ENCODE data around the gene KRTAP2-1. TPM values are rescaled to one million over a fixed set of nuclear protein-coding genes. Genes with fewer than 3 reads are reported as not detected.
"Not testable (repeated sequence)": the region's sequence is repeated elsewhere in the genome, so short reads cannot be mapped to it uniquely, and the experiment has no call there.

KRTAP2-1 gene, protein sequence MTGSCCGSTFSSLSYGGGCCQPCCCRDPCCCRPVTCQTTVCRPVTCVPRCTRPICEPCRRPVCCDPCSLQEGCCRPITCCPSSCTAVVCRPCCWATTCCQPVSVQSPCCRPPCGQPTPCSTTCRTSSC
- not detected for total RNA-seq

DNA sequence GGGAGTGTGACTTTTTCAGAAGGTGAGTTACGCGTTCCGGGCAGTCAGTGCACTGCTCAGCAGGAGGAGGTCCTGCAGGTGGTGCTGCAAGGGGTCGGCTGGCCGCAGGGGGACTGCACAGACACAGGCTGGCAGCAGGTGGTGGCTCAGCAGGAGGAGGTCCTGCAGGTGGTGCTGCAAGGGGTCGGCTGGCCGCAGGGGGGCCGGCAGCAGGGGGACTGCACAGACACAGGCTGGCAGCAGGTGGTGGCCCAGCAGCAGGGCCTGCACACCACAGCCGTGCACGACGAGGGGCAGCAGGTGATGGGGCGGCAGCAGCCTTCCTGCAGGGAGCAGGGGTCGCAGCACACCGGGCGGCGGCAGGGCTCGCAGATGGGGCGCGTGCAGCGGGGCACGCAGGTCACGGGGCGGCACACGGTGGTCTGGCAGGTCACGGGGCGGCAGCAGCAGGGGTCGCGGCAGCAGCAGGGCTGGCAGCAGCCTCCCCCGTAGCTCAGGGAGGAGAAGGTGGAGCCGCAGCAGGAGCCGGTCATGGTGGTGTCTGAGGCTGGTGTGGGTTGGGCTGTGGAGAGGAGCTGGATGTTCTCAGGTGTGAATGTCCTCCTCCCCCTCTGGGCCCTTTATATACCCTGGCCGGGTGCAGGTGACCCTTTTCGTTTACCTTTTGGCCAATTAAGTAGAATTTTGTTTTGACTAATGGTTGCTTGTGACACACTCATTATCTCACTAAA is at the start of gene KRTAP2-1:
TSS of gene KRTAP2-1 (minus strand) at position 582 of the 731 bp plus-strand sequence. CDS start at position 533, 49 bp downstream.
- DNase-seq; H3K27me3 ChIP-seq; H3K36me3 ChIP-seq; H3K27ac ChIP-seq; intact Hi-C loops (cut with DNase I; ENCODE audit: low total_unique reads); H3K4me1 ChIP-seq; H3K4me3 ChIP-seq; H3K9me3 ChIP-seq: not testable (repeated sequence)

DNA sequence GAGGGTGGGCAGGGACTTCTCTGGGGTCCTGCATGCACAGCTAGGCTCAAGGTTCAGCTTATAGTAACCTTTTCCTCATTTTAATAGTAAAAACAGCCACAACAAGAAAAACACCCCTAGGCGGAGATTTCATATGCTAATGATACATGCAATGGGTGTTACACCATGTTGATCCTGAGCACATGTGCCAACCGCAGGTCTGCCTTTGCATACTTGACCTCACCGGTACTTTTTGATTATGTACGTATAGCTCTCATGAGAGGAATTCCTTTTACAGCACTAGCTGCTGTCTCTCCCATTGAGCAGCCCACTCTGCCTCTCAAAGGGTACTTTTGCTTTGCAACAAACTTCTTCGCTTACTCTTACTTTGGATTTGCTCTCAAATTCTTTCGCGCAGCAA is 48.9 kb upstream of the KRTAP2-1 start:
- no peaks in the 10 kb centered on the region for H3K9me3 ChIP-seq
- H3K4me1 ChIP-seq, result no peaks in the 10 kb centered on the region
- no peak for DNase-seq
- TF ChIP-seq, protein P1, sequence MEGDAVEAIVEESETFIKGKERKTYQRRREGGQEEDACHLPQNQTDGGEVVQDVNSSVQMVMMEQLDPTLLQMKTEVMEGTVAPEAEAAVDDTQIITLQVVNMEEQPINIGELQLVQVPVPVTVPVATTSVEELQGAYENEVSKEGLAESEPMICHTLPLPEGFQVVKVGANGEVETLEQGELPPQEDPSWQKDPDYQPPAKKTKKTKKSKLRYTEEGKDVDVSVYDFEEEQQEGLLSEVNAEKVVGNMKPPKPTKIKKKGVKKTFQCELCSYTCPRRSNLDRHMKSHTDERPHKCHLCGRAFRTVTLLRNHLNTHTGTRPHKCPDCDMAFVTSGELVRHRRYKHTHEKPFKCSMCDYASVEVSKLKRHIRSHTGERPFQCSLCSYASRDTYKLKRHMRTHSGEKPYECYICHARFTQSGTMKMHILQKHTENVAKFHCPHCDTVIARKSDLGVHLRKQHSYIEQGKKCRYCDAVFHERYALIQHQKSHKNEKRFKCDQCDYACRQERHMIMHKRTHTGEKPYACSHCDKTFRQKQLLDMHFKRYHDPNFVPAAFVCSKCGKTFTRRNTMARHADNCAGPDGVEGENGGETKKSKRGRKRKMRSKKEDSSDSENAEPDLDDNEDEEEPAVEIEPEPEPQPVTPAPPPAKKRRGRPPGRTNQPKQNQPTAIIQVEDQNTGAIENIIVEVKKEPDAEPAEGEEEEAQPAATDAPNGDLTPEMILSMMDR (IDR thresholded peaks at IDR 0.05), result no peak
- TF ChIP-seq POLR2A (IDR thresholded peaks at IDR 0.05), result no peak
- no peaks in the 10 kb centered on the region for H3K27me3 ChIP-seq
- intact Hi-C loops (cut with DNase I; ENCODE audit: low total_unique reads), result no loop called here
- no peak overlapping the region for H3K4me3 ChIP-seq
- no peak overlapping the region for H3K27ac ChIP-seq
- no peaks in the 10 kb centered on the region for H3K36me3 ChIP-seq

DNA sequence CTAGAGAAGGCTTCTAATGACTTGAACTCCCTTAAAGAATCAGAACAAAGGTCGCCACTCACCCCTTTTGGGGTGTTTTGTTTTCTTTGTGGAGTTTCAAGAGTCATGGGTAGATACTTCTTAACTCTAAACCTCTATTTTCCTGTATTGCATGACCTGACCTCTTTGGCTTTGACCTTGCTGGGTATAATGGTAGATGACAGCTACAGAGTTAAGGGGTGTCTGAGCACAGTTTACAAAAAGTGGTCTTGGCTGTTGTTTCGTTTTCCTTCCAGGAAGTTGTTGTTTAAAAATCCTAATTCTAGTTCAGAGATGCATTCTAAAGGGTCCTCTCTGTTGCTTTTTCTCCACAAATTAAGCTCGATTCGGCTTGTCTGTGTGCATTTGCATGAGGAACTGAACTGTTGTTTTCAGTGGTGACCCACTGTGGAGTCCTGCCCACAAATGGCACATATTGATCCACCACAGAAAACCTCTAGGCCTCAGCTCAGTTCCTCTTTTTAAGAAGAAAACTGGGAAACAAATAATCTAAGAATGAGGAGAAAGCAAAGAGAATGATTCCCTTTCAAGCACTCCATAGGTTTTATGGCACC is 41.7 kb upstream of the KRTAP2-1 start:
- H3K36me3 ChIP-seq; H3K27ac ChIP-seq; DNase-seq; H3K9me3 ChIP-seq; H3K4me3 ChIP-seq; intact Hi-C loops (cut with DNase I; ENCODE audit: low total_unique reads); H3K4me1 ChIP-seq; H3K27me3 ChIP-seq: not testable (repeated sequence)

DNA sequence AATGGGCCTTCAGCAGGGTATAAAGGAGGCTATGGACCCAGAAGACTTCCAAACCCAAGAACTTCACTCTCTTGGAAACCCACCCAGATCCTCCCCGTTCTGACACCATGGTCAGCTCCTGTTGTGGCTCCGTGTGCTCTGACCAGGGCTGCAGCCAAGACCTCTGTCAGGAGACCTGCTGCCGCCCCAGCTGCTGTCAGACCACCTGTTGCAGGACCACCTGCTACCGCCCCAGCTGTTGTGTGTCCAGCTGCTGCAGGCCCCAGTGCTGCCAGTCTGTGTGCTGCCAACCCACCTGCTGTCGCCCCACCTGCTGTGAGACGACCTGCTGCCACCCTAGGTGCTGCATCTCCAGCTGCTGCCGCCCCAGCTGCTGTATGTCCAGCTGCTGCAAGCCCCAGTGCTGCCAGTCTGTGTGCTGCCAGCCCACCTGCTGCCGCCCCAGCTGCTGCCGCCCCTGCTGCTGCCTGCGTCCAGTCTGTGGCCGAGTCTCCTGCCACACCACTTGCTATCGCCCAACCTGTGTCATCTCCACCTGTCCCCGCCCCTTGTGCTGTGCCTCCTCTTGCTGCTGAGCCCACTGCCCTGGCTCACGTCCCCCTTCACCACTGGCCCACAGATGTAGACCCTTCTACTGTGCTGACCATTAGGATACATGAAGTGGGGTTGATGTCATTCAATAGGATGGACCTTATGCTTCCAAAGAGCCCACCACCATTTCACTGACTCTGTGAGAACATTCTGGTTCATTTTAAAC is 37.2 kb upstream of the KRTAP2-1 start, which contains the start of gene KRTAP4-7:
TSS of gene KRTAP4-7 (plus strand) at position 51 of the 757 bp plus-strand sequence. CDS start at position 108, 57 bp downstream.
- H3K9me3 ChIP-seq; H3K36me3 ChIP-seq; H3K4me1 ChIP-seq; DNase-seq; H3K4me3 ChIP-seq; intact Hi-C loops (cut with DNase I; ENCODE audit: low total_unique reads); H3K27me3 ChIP-seq; H3K27ac ChIP-seq: not testable (repeated sequence)

DNA sequence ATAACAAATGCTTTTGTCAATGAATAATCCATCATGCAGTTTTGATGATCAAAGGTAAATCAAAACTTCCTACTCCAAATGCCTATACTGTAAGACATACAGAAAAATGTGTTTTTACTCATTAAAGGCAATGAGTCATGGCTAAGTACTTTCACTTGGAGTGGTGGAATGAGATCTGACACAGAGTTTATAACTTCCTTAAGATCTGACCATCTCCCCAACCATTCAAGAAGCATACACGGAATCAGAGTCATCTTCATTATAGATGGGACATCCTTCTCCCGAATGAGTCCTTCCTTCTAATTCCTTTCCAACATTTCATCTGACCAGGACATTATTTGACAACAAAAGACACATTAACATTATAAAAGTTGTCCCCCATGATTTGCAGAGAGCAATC is 36.3 kb upstream of the KRTAP2-1 start:
- H3K27ac ChIP-seq; H3K4me1 ChIP-seq; H3K36me3 ChIP-seq; DNase-seq; intact Hi-C loops (cut with DNase I; ENCODE audit: low total_unique reads); H3K9me3 ChIP-seq; H3K4me3 ChIP-seq; H3K27me3 ChIP-seq: not testable (repeated sequence)

DNA sequence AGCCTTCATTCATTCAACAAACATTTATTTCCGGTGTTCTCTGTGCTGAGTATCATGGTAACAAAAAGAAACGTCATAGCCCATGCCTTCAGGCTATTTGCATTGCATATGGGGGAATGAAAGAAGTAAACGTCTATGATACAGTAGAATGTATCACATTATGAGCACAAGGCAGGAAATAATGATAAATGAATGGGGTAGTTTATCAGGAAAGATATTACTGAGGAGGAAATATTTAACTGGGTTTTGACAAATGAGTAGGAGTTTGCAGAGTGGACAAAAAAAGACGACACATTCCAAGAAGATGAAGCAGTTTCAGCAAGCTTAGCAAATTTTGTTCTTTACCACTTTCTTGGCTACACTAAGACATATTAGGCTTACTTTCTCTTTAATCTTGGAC is 35.5 kb upstream of the KRTAP2-1 start:
- H3K4me1 ChIP-seq, result no peaks in the 10 kb centered on the region
- H3K27ac ChIP-seq, result no peak overlapping the region
- no peaks in the 10 kb centered on the region for H3K27me3 ChIP-seq
- no peak overlapping the region for H3K4me3 ChIP-seq
- intact Hi-C loops (cut with DNase I; ENCODE audit: low total_unique reads), result no loop called here
- no peaks in the 10 kb centered on the region for H3K36me3 ChIP-seq
- no peaks in the 10 kb centered on the region for H3K9me3 ChIP-seq
- no peak for DNase-seq
- TF ChIP-seq, protein P1 (IDR thresholded peaks at IDR 0.05), result no peak
- TF ChIP-seq POLR2A (IDR thresholded peaks at IDR 0.05), result no peak

DNA sequence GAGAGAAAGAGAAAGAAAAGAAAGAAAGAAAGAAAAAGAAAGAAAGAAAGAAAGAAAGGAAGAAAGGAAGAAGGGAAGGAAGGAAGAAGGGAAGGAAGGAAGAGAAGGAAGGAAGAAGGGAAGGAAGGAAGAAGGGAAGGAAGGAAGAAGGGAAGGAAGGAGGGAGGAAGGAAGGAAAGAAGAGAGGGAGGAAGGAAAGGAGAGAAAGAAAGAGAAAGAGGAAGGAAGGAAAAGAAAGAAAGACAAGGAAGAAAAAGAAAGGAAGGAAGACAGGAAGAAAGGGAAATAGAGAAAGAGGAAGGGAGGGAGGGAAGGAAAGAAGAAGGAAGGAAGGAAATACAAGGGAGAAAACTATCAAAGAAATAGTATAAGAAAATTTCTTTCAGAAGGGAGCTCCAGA is 29.7 kb upstream of the KRTAP2-1 start:
- Histone ChIP-seq H3K9me3 (no peaks in the 10 kb centered on the region), H3K4me1 (no peaks in the 10 kb centered on the region), H3K36me3 (no peaks in the 10 kb centered on the region), H3K4me3 (no peak overlapping the region), H3K27ac (no peak overlapping the region), H3K27me3 (no peaks in the 10 kb centered on the region)
- DNase-seq, result no peak
- no peak for TF ChIP-seq POLR2A (IDR thresholded peaks at IDR 0.05)
- TF ChIP-seq, protein P1 (IDR thresholded peaks at IDR 0.05), result no peak
- intact Hi-C loops (cut with DNase I; ENCODE audit: low total_unique reads), result no loop called here
